OCI-LY1 (cell line): ENCODE results near the gene USP5.

Experiments used
- H2AFZ ChIP-seq: fragments of 200-600 bp; sonication (generic), shearing (Covaris generic); 2 replicates; pipeline ENCODE4 v1.6.0; 2014; ENCODE audit warnings: antibody characterized with exemption, mild to moderate bottlenecking, low read length
- H3F3A ChIP-seq: fragments of 200-600 bp; sonication (generic), shearing (Covaris generic); 2 replicates; pipeline ENCODE4 v1.6.0; 2014; ENCODE audit warnings: mild to moderate bottlenecking, antibody characterized with exemption, low read length, moderate library complexity; ENCODE audit not compliant: insufficient read depth
- H3K27ac ChIP-seq: fragments of 200-600 bp; sonication (generic); 2 replicates; pipeline ENCODE4 v1.5.1; 2014; ENCODE audit warnings: low read length, mixed run types, mild to moderate bottlenecking, low read depth; ENCODE audit not compliant: poor library complexity, severe bottlenecking
- H3K27me3 ChIP-seq: fragments of 200-600 bp; sonication (generic); 2 replicates; pipeline ENCODE4 v1.6.0; 2014; ENCODE audit warnings: antibody characterized with exemption, mild to moderate bottlenecking, low read length, moderate library complexity; ENCODE audit not compliant: insufficient read depth
- H3K36me3 ChIP-seq: fragments of 200-600 bp; sonication (generic); 2 replicates; pipeline ENCODE4 v1.6.1; 2014; ENCODE audit warnings: mild to moderate bottlenecking, antibody characterized with exemption, low read length, moderate library complexity, mixed read lengths; ENCODE audit not compliant: insufficient read depth
- H3K4me1 ChIP-seq: fragments of 200-600 bp; sonication (generic); 2 replicates; pipeline ENCODE4 v1.5.1; 2014; ENCODE audit warnings: mild to moderate bottlenecking, low read length, moderate library complexity; ENCODE audit not compliant: insufficient read depth, severe bottlenecking
- H3K4me2 ChIP-seq: fragments of 200-600 bp; sonication (generic), shearing (Covaris generic); 2 replicates; pipeline ENCODE4 v1.6.1; 2014; ENCODE audit warnings: low read length
- H3K4me3 ChIP-seq: fragments of 200-600 bp; sonication (generic); 2 replicates; pipeline ENCODE4 v1.5.1; 2014; ENCODE audit warnings: low read length, low read depth, mild to moderate bottlenecking, mixed read lengths; ENCODE audit not compliant: poor library complexity, severe bottlenecking
- H3K79me2 ChIP-seq: fragments of 200-600 bp; shearing (Covaris generic); 2 replicates; pipeline ENCODE4 v1.6.1; 2016; ENCODE audit warnings: mixed run types, low read length, mixed read lengths; ENCODE audit not compliant: insufficient read depth
- H3K9ac ChIP-seq: fragments of 200-600 bp; sonication (generic), shearing (Covaris generic); 2 replicates; pipeline ENCODE4 v1.6.1; 2014; ENCODE audit warnings: mild to moderate bottlenecking, low read length, mixed read lengths
- H3K9me2 ChIP-seq: fragments of 200-600 bp; sonication (generic), shearing (Covaris generic); 2 replicates; pipeline ENCODE4 v1.6.1; 2014; ENCODE audit warnings: low read depth, mild to moderate bottlenecking, low read length, mixed read lengths
- H3K9me3 ChIP-seq: fragments of 200-600 bp; shearing (Covaris generic); 2 replicates; pipeline ENCODE4 v1.6.1; 2014; ENCODE audit warnings: low read length, mixed read lengths
- H4K20me1 ChIP-seq: fragments of 200-600 bp; sonication (generic), shearing (Covaris generic); 2 replicates; pipeline ENCODE4 v1.6.0; 2016; ENCODE audit warnings: mild to moderate bottlenecking, low read length; ENCODE audit not compliant: insufficient read depth
- CTCF ChIP-seq: fragments of 200-600 bp; sonication (generic), shearing (Covaris generic); IDR thresholded peaks from 2 replicates; pipeline ENCODE4 v1.5.1; 2017; ENCODE audit warnings: mild to moderate bottlenecking, antibody characterized with exemption, low read length, moderate library complexity, mixed read lengths
- EZH2 ChIP-seq: fragments of 200-600 bp; sonication (generic), shearing (Covaris generic); IDR thresholded peaks from 2 replicates; pipeline ENCODE4 v1.8.0; 2017; ENCODE audit warnings: borderline replicate concordance, mixed run types, mild to moderate bottlenecking, antibody characterized with exemption, low read length, moderate library complexity, mixed read lengths

USP5 gene

GRCh38 chr12:6852651-6853354, 853 bp downstream of the USP5 start:
- no peaks in the 10 kb centered on the region for H3K27me3 ChIP-seq
- H3K36me3 ChIP-seq: peaks cover 51% of the 10 kb centered on the region
- H2AFZ ChIP-seq: no peak overlapping the region
- H3K4me1 ChIP-seq: peaks cover 36% of the 10 kb centered on the region
- H3K4me3 ChIP-seq: peak overlapping the region; percentile 80
- H4K20me1 ChIP-seq: no peaks in the 10 kb centered on the region
- no peaks in the 10 kb centered on the region for H3F3A ChIP-seq
- H3K9me2 ChIP-seq: no peaks in the 10 kb centered on the region
- TF ChIP-seq EZH2 (no peak), CTCF (no peak)
- peak overlapping the region; percentile 94 for H3K4me2 ChIP-seq
- H3K79me2 ChIP-seq: peaks cover 20% of the 10 kb centered on the region
- peak overlapping the region; percentile 64 for H3K27ac ChIP-seq
- no peaks in the 10 kb centered on the region for H3K9me3 ChIP-seq
- H3K9ac ChIP-seq: peak overlapping the region; percentile 65

DNA sequence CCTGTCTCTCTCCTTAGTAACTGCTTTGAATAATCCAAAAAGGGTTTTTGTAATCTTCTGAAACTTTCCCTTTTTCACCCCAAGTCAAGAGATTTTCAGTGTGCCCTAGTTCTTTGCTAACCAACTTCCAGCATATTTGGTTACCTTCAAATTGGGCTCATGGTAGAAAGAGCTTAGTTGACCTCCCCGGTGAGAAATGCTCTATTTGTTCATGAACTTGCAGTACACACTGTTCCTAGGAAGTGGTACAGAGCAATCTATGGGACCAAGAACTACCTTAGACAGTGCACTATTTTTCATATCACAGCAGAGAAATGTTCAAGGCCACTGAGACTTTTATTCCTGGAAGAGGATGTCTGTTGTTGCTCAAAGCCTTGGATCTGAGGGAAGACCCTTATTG, 1.7 kb downstream of the USP5 start:
- H3K9me2 ChIP-seq: no peaks in the 10 kb centered on the region
- no peaks in the 10 kb centered on the region for H3K27me3 ChIP-seq
- peaks cover 36% of the 10 kb centered on the region for H3K4me1 ChIP-seq
- peak overlapping the region; percentile 65 for H3K9ac ChIP-seq
- H3K4me2 ChIP-seq: peak overlapping the region; percentile 94
- H3K36me3 ChIP-seq: peaks cover 51% of the 10 kb centered on the region
- H3K9me3 ChIP-seq: no peaks in the 10 kb centered on the region
- H3K4me3 ChIP-seq: peak overlapping the region; percentile 80
- TF ChIP-seq EZH2 (no peak), CTCF (no peak)
- H3F3A ChIP-seq: no peaks in the 10 kb centered on the region
- H4K20me1 ChIP-seq: no peaks in the 10 kb centered on the region
- peak overlapping the region; percentile 64 for H3K27ac ChIP-seq
- H2AFZ ChIP-seq: no peak overlapping the region
- peaks cover 20% of the 10 kb centered on the region for H3K79me2 ChIP-seq

- Histone ChIP-seq H3K4me3 (no peak overlapping the region), H3K27me3 (no peaks in the 10 kb centered on the region), H3K4me1 (peaks cover 33% of the 10 kb centered on the region), H3K27ac (no peak overlapping the region), H3K79me2 (peaks cover 20% of the 10 kb centered on the region), H3K36me3 (peaks cover 51% of the 10 kb centered on the region), H3K9ac (peak overlapping the region; percentile 65; the same call in 1 of the 2 replicates), H3K4me2 (peak overlapping the region; percentile 94; the same call in 1 of the 2 replicates), H3K9me2 (no peaks in the 10 kb centered on the region), H3F3A (no peaks in the 10 kb centered on the region), H2AFZ (no peak overlapping the region), H3K9me3 (no peaks in the 10 kb centered on the region), H4K20me1 (no peaks in the 10 kb centered on the region)
- TF ChIP-seq EZH2: no peak
- no peak for TF ChIP-seq CTCF
Measured at GRCh38 chr12:6854036-6854435, 2.1 kb downstream of the USP5 start.
